Caco-2 (cell line): ENCODE data around the gene GRP. TPM values are rescaled to one million over a fixed set of nuclear protein-coding genes. Genes with fewer than 3 reads are reported as not detected.

Source experiments
- BruUV-seq: library from RNA; stranded (reverse); fragments of 400-500 nt; replicated peaks from 2 replicates; lab custom pipeline; 2021; lab: Mats Ljungman, UMichigan
- CTCF ChIA-PET: fragments of 300-600 bp; sonication (Branson Sonifier 250); formaldehyde crosslinking; loops from one replicate; lab custom pipeline; 2022; ENCODE audit warnings: antibody characterized with exemption; lab: Charles Lee
- POLR2A ChIA-PET: fragments of 300-600 bp; sonication (Branson Sonifier 250); formaldehyde crosslinking; loops from one replicate; lab custom pipeline; 2022; ENCODE audit warnings: antibody characterized with exemption; lab: Charles Lee
- DNase-seq, 2 experiments: peaks; one replicate each; pipeline versions ENCODE4 v3.0.0 to v3.0.0-alpha.2; 2020 to 2022
- H3K27me3 ChIP-seq: replicated peaks from 2 replicates; pipeline ENCODE4 v1.6.0; 2011; ENCODE audit warnings: low read length; ENCODE audit not compliant: control insufficient read depth, insufficient read depth
- H3K36me3 ChIP-seq: 2 replicates; pipeline ENCODE4 v1.5.1; 2011; ENCODE audit warnings: low read length; ENCODE audit not compliant: control insufficient read depth, insufficient read depth
- H3K4me1 ChIP-seq: fragments of 250-450 bp; sonication (Bioruptor Pico); 2 replicates; pipeline ENCODE4 v1.5.1; 2020; ENCODE audit warnings: mild to moderate bottlenecking
- H3K4me3 ChIP-seq: 2 replicates; pipeline ENCODE4 v1.5.1; 2011; ENCODE audit warnings: low read depth, mild to moderate bottlenecking, control low read depth, low read length
- H3K9me3 ChIP-seq: fragments of 250-450 bp; sonication (Bioruptor Pico); 2 replicates; pipeline ENCODE4 v1.5.1; 2020; ENCODE audit warnings: mild to moderate bottlenecking, moderate library complexity
- H3K27ac Mint-ChIP-seq: one replicate; pipeline ENCODE4 v1.8.0; 2022; ENCODE audit warnings: mixed read lengths; ENCODE audit not compliant: unreplicated experiment
- H3K27me3 Mint-ChIP-seq: one replicate; pipeline ENCODE4 v1.8.0; 2022; ENCODE audit warnings: mixed read lengths; ENCODE audit not compliant: insufficient read depth, unreplicated experiment
- H3K36me3 Mint-ChIP-seq: one replicate; pipeline ENCODE4 v1.8.0; 2022; ENCODE audit warnings: mild to moderate bottlenecking, mixed read lengths; ENCODE audit not compliant: insufficient read depth, unreplicated experiment
- H3K4me1 Mint-ChIP-seq: one replicate; pipeline ENCODE4 v1.8.0; 2022; ENCODE audit warnings: low read depth, mixed read lengths; ENCODE audit not compliant: unreplicated experiment
- H3K4me3 Mint-ChIP-seq: one replicate; pipeline ENCODE4 v1.8.0; 2022; ENCODE audit warnings: mild to moderate bottlenecking, moderate library complexity, mixed read lengths; ENCODE audit not compliant: unreplicated experiment
- H3K9me3 Mint-ChIP-seq: one replicate; pipeline ENCODE4 v1.8.0; 2022; ENCODE audit warnings: mixed read lengths; ENCODE audit not compliant: unreplicated experiment
- intact Hi-C: fragments of 100-400 bp; cut with micrococcal nuclease; formaldehyde crosslinking; loops from one replicate; pipeline ENCODE4 v1.10.0; 2022; ENCODE audit not compliant: unreplicated experiment
- total RNA-seq: library from RNA; stranded (reverse); gene quantifications from 2 replicates; pipeline ENCODE4 v1.2.3, GENCODE V29; 2022
- TF ChIP-seq, protein P1 (sequence below), 2 experiments: fragments of 200-600 bp in 1 of 2; IDR thresholded peaks; 1 replicate in 1 of 2; 2 replicates in 1 of 2; pipeline versions ENCODE4 v1.5.1 to v1.8.0; 2011 to 2022; ENCODE audit warnings: antibody characterized with exemption in 1 of 2, control low read depth in 1 of 2, inconsistent platforms in 1 of 2, low read depth in 1 of 2, low read length in 1 of 2, mild to moderate bottlenecking in 1 of 2, moderate library complexity in 1 of 2; ENCODE audit not compliant: insufficient read depth in 1 of 2, severe bottlenecking in 1 of 2, unreplicated experiment in 1 of 2

The GRP gene
- total RNA-seq, 1 experiment from 2014 or later = not detected

DNA sequence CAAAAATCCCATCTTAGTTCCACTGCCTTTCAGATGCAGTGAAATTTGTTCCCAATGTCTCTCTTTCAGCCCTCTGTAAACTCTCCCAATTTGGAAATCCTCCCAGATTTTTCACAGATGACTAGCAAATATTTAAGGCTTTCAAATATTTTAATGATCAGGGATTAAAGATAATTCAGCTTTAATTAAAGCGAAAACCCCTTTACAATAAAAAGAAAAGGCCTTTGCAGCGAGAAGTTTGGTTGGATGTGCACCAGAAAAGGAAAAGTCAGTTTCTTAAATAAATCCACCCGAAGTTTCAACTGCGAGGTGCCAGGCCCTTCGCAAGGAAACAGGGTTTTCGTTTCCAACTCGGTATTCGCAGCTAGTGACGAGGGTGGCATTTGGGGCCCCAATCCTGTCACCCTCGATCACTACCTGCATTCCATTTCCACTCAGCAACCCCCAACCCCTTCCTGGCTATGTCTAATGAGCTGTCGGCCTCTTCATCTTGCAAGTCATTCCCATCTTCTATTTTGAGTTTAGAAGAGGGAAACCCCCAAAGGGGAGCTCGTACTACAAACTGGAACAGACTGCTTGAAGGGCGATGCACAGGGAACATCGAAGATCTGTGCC is 51.8 kb downstream of the GRP start:
- no TSS peak for BruUV-seq
- TF ChIP-seq, protein P1, sequence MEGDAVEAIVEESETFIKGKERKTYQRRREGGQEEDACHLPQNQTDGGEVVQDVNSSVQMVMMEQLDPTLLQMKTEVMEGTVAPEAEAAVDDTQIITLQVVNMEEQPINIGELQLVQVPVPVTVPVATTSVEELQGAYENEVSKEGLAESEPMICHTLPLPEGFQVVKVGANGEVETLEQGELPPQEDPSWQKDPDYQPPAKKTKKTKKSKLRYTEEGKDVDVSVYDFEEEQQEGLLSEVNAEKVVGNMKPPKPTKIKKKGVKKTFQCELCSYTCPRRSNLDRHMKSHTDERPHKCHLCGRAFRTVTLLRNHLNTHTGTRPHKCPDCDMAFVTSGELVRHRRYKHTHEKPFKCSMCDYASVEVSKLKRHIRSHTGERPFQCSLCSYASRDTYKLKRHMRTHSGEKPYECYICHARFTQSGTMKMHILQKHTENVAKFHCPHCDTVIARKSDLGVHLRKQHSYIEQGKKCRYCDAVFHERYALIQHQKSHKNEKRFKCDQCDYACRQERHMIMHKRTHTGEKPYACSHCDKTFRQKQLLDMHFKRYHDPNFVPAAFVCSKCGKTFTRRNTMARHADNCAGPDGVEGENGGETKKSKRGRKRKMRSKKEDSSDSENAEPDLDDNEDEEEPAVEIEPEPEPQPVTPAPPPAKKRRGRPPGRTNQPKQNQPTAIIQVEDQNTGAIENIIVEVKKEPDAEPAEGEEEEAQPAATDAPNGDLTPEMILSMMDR (IDR thresholded peaks at IDR 0.05; ENCODE audit: insufficient read depth in 1 of 2, low read depth in 1 of 2, low read length in 1 of 2, severe bottlenecking in 1 of 2, unreplicated experiment in 1 of 2) = no peak
- no peaks in the 10 kb centered on the region for H3K27me3 ChIP-seq
- no peak overlapping the region for H3K4me3 ChIP-seq
- Mint-ChIP-seq H3K27me3 (peaks cover 18% of the 10 kb centered on the region), H3K27ac (no peak overlapping the region), H3K4me1 (no peaks in the 10 kb centered on the region), H3K36me3 (no peaks in the 10 kb centered on the region), H3K4me3 (no peak overlapping the region), H3K9me3 (no peaks in the 10 kb centered on the region)
- no peaks in the 10 kb centered on the region for H3K4me1 ChIP-seq
- ChIA-PET CTCF (no interaction called here), POLR2A (no interaction called here)
- DNase-seq = no peak
- no peaks in the 10 kb centered on the region for H3K9me3 ChIP-seq
- intact Hi-C loops = no loop called here
- H3K36me3 ChIP-seq = no peaks in the 10 kb centered on the region

DNA sequence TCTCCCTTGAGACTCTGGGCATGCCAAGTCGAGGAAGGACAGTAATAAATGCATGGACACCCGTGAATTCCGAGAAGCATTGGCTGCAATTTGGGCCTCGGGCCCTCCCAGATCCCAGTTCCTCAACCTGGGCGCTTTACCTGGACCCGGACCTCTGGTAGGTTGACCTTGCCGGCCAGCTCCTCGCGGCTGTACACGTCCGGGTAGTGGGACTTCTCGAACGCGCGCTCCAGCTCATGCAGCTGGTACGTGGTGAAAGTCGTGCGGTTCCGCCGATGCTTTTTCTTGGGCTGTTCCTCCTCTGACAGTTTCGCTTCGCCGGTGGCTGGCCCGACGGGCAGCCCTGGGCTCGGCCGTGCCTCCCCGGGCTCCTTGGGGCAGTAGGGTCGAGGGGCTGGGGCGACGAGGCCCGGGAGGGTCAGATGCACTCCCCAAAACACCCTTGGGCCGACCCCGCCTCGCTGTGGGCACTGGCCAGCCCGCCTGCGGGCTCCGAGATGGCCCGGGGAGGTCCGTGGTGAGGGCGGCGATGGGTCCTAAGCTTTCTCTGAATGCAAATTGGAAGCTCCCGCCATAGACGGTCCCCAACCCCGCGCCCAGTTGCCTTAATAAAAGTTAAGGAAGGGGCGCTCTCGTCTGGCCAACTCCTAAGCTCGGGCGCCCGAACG is 52.4 kb downstream of the GRP start:
- intact Hi-C loops = no loop called here
- H3K4me1 Mint-ChIP-seq = no peaks in the 10 kb centered on the region
- BruUV-seq = no TSS peak
- Histone ChIP-seq H3K9me3 (no peaks in the 10 kb centered on the region), H3K4me1 (no peaks in the 10 kb centered on the region), H3K27me3 (no peaks in the 10 kb centered on the region), H3K36me3 (no peaks in the 10 kb centered on the region), H3K4me3 (no peak overlapping the region)
- no peak overlapping the region for H3K4me3 Mint-ChIP-seq
- TF ChIP-seq, protein P1 (IDR thresholded peaks at IDR 0.05; ENCODE audit: insufficient read depth in 1 of 2, low read depth in 1 of 2, low read length in 1 of 2, severe bottlenecking in 1 of 2, unreplicated experiment in 1 of 2) = no peak
- H3K9me3 Mint-ChIP-seq = no peaks in the 10 kb centered on the region
- H3K36me3 Mint-ChIP-seq = no peaks in the 10 kb centered on the region
- no peak overlapping the region for H3K27ac Mint-ChIP-seq
- H3K27me3 Mint-ChIP-seq = peaks cover 20% of the 10 kb centered on the region
- DNase-seq = no peak
- POLR2A ChIA-PET = no interaction called here
- CTCF ChIA-PET = no interaction called here

DNA sequence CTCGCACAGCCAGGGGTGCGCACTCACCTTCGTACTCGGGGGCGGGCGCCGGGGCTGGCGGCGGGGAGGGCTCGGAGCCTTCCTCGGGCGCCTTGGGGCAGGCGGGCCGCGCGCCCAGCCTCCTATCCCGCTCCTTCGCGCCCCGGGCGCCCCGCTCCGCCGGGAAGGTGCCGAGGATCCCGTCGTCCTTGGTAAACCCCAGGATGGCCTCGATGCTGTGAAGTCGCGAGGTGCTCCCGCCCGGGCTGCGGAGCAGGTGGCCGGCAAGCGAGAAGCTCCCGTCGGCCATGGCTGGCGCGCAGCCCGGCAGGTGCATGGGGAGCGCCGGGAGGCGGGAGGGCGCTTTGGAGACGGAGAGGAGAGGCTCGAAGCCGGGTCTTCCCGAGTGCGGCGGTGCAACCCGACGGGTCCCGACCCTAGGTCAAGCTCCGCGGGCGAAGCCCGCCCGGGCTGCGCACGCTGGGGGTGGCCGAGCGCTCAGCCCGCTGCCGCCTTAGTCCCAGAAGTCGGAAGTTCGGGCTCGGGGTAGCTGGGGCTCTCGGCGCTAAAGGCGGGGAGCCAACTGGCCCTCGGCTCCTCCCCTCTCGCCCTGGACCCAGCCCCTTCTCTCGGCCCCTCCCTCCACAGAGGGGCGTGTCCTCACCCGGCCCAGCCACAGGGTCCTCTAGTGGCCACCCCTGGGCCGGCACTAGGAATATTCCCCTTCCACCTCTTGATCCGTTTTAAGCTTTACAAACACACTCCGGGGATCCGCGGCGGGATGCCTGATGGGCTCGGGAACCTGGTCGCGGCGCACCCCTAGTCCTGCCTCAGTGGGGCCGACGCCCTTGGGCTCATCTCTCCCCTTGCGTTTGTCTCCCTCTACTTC is 53.2 kb downstream of the GRP start, which contains the start of gene RAX:
Gene RAX (minus strand): TSS at position 564 of the 868 bp plus-strand sequence. CDS start 248 bp downstream, at position 316.
- H3K9me3 Mint-ChIP-seq = no peaks in the 10 kb centered on the region
- H3K4me1 Mint-ChIP-seq = no peaks in the 10 kb centered on the region
- no peaks in the 10 kb centered on the region for H3K36me3 ChIP-seq
- H3K4me1 ChIP-seq = no peaks in the 10 kb centered on the region
- H3K27me3 Mint-ChIP-seq = peaks cover 21% of the 10 kb centered on the region
- intact Hi-C loops = no loop called here
- H3K36me3 Mint-ChIP-seq = no peaks in the 10 kb centered on the region
- no peaks in the 10 kb centered on the region for H3K9me3 ChIP-seq
- CTCF ChIA-PET = no interaction called here
- no TSS peak for BruUV-seq
- TF ChIP-seq, protein P1 (IDR thresholded peaks at IDR 0.05; ENCODE audit: insufficient read depth in 1 of 2, low read depth in 1 of 2, low read length in 1 of 2, severe bottlenecking in 1 of 2, unreplicated experiment in 1 of 2) = no peak
- no peak for DNase-seq
- no peak within 1 kb of the TSS for H3K4me3 Mint-ChIP-seq
- POLR2A ChIA-PET = no interaction called here
- H3K27ac Mint-ChIP-seq = no peak within 1 kb of the TSS
- H3K4me3 ChIP-seq = no peak within 1 kb of the TSS
- no peaks in the 10 kb centered on the region for H3K27me3 ChIP-seq
